Caco-2 (cell line): ENCODE measurements around the gene TCF20. TPM values are rescaled to one million over a fixed set of nuclear protein-coding genes. Genes with fewer than 3 reads are reported as not detected.
A peak's percentile ranks its signal among the peaks of the same experiment; 100 is the strongest.

Experiments used
- BruUV-seq: library from RNA; stranded (reverse); fragments of 400-500 nt; replicated peaks from 2 replicates; lab custom pipeline; 2021; lab: Mats Ljungman, UMichigan
- CTCF ChIA-PET: fragments of 300-600 bp; sonication (Branson Sonifier 250); formaldehyde crosslinking; loops from one replicate; lab custom pipeline; 2022; ENCODE audit warnings: antibody characterized with exemption; lab: Charles Lee
- POLR2A ChIA-PET: fragments of 300-600 bp; sonication (Branson Sonifier 250); formaldehyde crosslinking; loops from one replicate; lab custom pipeline; 2022; ENCODE audit warnings: antibody characterized with exemption; lab: Charles Lee
- DNase-seq, 2 experiments: peaks; one replicate each; pipeline versions ENCODE4 v3.0.0 to v3.0.0-alpha.2; 2020 to 2022
- H3K27me3 ChIP-seq: replicated peaks from 2 replicates; pipeline ENCODE4 v1.6.0; 2011; ENCODE audit warnings: low read length; ENCODE audit not compliant: control insufficient read depth, insufficient read depth
- H3K36me3 ChIP-seq: 2 replicates; pipeline ENCODE4 v1.5.1; 2011; ENCODE audit warnings: low read length; ENCODE audit not compliant: control insufficient read depth, insufficient read depth
- H3K4me1 ChIP-seq: fragments of 250-450 bp; sonication (Bioruptor Pico); 2 replicates; pipeline ENCODE4 v1.5.1; 2020; ENCODE audit warnings: mild to moderate bottlenecking
- H3K4me3 ChIP-seq: 2 replicates; pipeline ENCODE4 v1.5.1; 2011; ENCODE audit warnings: low read depth, mild to moderate bottlenecking, control low read depth, low read length
- H3K9me3 ChIP-seq: fragments of 250-450 bp; sonication (Bioruptor Pico); 2 replicates; pipeline ENCODE4 v1.5.1; 2020; ENCODE audit warnings: mild to moderate bottlenecking, moderate library complexity
- H3K27ac Mint-ChIP-seq: one replicate; pipeline ENCODE4 v1.8.0; 2022; ENCODE audit warnings: mixed read lengths; ENCODE audit not compliant: unreplicated experiment
- H3K27me3 Mint-ChIP-seq: one replicate; pipeline ENCODE4 v1.8.0; 2022; ENCODE audit warnings: mixed read lengths; ENCODE audit not compliant: insufficient read depth, unreplicated experiment
- H3K36me3 Mint-ChIP-seq: one replicate; pipeline ENCODE4 v1.8.0; 2022; ENCODE audit warnings: mild to moderate bottlenecking, mixed read lengths; ENCODE audit not compliant: insufficient read depth, unreplicated experiment
- H3K4me1 Mint-ChIP-seq: one replicate; pipeline ENCODE4 v1.8.0; 2022; ENCODE audit warnings: low read depth, mixed read lengths; ENCODE audit not compliant: unreplicated experiment
- H3K4me3 Mint-ChIP-seq: one replicate; pipeline ENCODE4 v1.8.0; 2022; ENCODE audit warnings: mild to moderate bottlenecking, moderate library complexity, mixed read lengths; ENCODE audit not compliant: unreplicated experiment
- H3K9me3 Mint-ChIP-seq: one replicate; pipeline ENCODE4 v1.8.0; 2022; ENCODE audit warnings: mixed read lengths; ENCODE audit not compliant: unreplicated experiment
- CTCF ChIP-seq, 2 experiments: fragments of 200-600 bp in 1 of 2; IDR thresholded peaks; 1 replicate in 1 of 2; 2 replicates in 1 of 2; pipeline versions ENCODE4 v1.5.1 to v1.8.0; 2011 to 2022; ENCODE audit warnings: antibody characterized with exemption in 1 of 2, control low read depth in 1 of 2, inconsistent platforms in 1 of 2, low read depth in 1 of 2, low read length in 1 of 2, mild to moderate bottlenecking in 1 of 2, moderate library complexity in 1 of 2; ENCODE audit not compliant: insufficient read depth in 1 of 2, severe bottlenecking in 1 of 2, unreplicated experiment in 1 of 2
- intact Hi-C: fragments of 100-400 bp; cut with micrococcal nuclease; formaldehyde crosslinking; loops from one replicate; pipeline ENCODE4 v1.10.0; 2022; ENCODE audit not compliant: unreplicated experiment
- total RNA-seq: library from RNA; stranded (reverse); gene quantifications from 2 replicates; pipeline ENCODE4 v1.2.3, GENCODE V29; 2022

The TCF20 gene
- total RNA-seq, 1 experiment from 2014 or later: 82.7 TPM

- Mint-ChIP-seq H3K4me1 (peaks cover 72% of the 10 kb centered on the region), H3K27me3 (no peaks in the 10 kb centered on the region), H3K9me3 (no peaks in the 10 kb centered on the region), H3K4me3 (peak overlapping the region; percentile 57), H3K36me3 (peaks cover 7% of the 10 kb centered on the region), H3K27ac (peak overlapping the region; percentile 92)
- H3K9me3 ChIP-seq: no peaks in the 10 kb centered on the region
- H3K4me1 ChIP-seq: peaks cover 64% of the 10 kb centered on the region
- peak; percentile 92 to 94 for DNase-seq
- no peak overlapping the region for H3K4me3 ChIP-seq
- TSS peak; percentile 68 for BruUV-seq
- intact Hi-C loops: loop anchor here (1.0 kb wide), 3 partner anchors 10 to 20 kb away; no protein-coding TSS in a partner anchor
- no peaks in the 10 kb centered on the region for H3K27me3 ChIP-seq
- ChIA-PET CTCF (interaction anchor here (0.6 to 2.5 kb wide), 10 partner anchors 9 to 213 kb away, joined by 3 to 12 read pairs (median 4); partner anchors contain the start of gene NDUFA6), POLR2A (interaction anchor here (0.6 to 2.4 kb wide), 4 partner anchors 9 to 131 kb away, joined by 3 to 22 read pairs (median 5); no protein-coding TSS in a partner anchor)
- peak in 1 of 2 experiments; percentile 15 for TF ChIP-seq CTCF (IDR thresholded peaks at IDR 0.05; ENCODE audit: insufficient read depth in 1 of 2, low read depth in 1 of 2, low read length in 1 of 2, severe bottlenecking in 1 of 2, unreplicated experiment in 1 of 2)
- no peaks in the 10 kb centered on the region for H3K36me3 ChIP-seq
Observed at GRCh38 chr22:42303396-42304323, 33.2 kb upstream of the TCF20 start.

- Histone ChIP-seq H3K9me3 (no peaks in the 10 kb centered on the region), H3K4me3 (no peak overlapping the region), H3K27me3 (no peaks in the 10 kb centered on the region), H3K4me1 (peaks cover 79% of the 10 kb centered on the region), H3K36me3 (no peaks in the 10 kb centered on the region)
- Mint-ChIP-seq H3K4me1 (peaks cover 66% of the 10 kb centered on the region), H3K4me3 (no peak overlapping the region), H3K9me3 (no peaks in the 10 kb centered on the region), H3K27me3 (no peaks in the 10 kb centered on the region), H3K36me3 (peaks cover 7% of the 10 kb centered on the region), H3K27ac (peak overlapping the region; percentile 92)
- BruUV-seq: no TSS peak
- intact Hi-C loops: no loop called here
- CTCF ChIA-PET: no interaction called here
- DNase-seq: no peak
- POLR2A ChIA-PET: interaction anchor here (0.6 kb wide), 1 partner anchor 40 kb away, joined by 3 read pairs; no protein-coding TSS in a partner anchor
- no peak for TF ChIP-seq CTCF (IDR thresholded peaks at IDR 0.05; ENCODE audit: insufficient read depth in 1 of 2, low read depth in 1 of 2, low read length in 1 of 2, severe bottlenecking in 1 of 2, unreplicated experiment in 1 of 2)
Observed at GRCh38 chr22:42301742-42302102, 31.3 kb upstream of the TCF20 start.

- peak overlapping the region; percentile 92 for H3K27ac Mint-ChIP-seq
- no peaks in the 10 kb centered on the region for H3K9me3 Mint-ChIP-seq
- POLR2A ChIA-PET: interaction anchor here (0.6 kb wide), 1 partner anchor 39 kb away, joined by 3 read pairs; no protein-coding TSS in a partner anchor
- intact Hi-C loops: no loop called here
- H3K27me3 Mint-ChIP-seq: no peaks in the 10 kb centered on the region
- CTCF ChIA-PET: interaction anchor here (1.0 kb wide), 1 partner anchor 12 kb away, joined by 3 read pairs; no protein-coding TSS in a partner anchor
- no peak for TF ChIP-seq CTCF (IDR thresholded peaks at IDR 0.05; ENCODE audit: insufficient read depth in 1 of 2, low read depth in 1 of 2, low read length in 1 of 2, severe bottlenecking in 1 of 2, unreplicated experiment in 1 of 2)
- H3K36me3 Mint-ChIP-seq: peaks cover 7% of the 10 kb centered on the region
- H3K27me3 ChIP-seq: no peaks in the 10 kb centered on the region
- no peaks in the 10 kb centered on the region for H3K36me3 ChIP-seq
- peaks cover 79% of the 10 kb centered on the region for H3K4me1 ChIP-seq
- H3K4me1 Mint-ChIP-seq: peaks cover 66% of the 10 kb centered on the region
- no peak for DNase-seq
- H3K4me3 ChIP-seq: no peak overlapping the region
- no TSS peak for BruUV-seq
- no peaks in the 10 kb centered on the region for H3K9me3 ChIP-seq
- H3K4me3 Mint-ChIP-seq: peak overlapping the region; percentile 58
Observed at GRCh38 chr22:42301077-42301741, 30.8 kb upstream of the TCF20 start.
